Left lung (tissue), 10 donors: Measurements from ENCODE around the gene GDI1. TPM values are rescaled to one million over a fixed set of nuclear protein-coding genes. Genes with fewer than 3 reads are reported as not detected.
A peak's percentile ranks its signal among the peaks of the same experiment; 100 is the strongest.

ENCODE experiments used
- ATAC-seq: fragments of 200-7000 bp; cut with Tn5 transposase; one replicate; pipeline ENCODE4 v1.9.1; 2020; ENCODE audit warnings: moderate library complexity
- DNase-seq, 4 donors: peaks; one replicate each; pipeline ENCODE4 v3.0.0-alpha.2; 2013 to 2020
- H3K27ac ChIP-seq, 2 donors: fragments of 200-600 bp; sonication (generic) in 1 of 2; one replicate each; pipeline versions ENCODE4 v1.5.0 to v1.8.0; 2020 to 2021
- H3K27me3 ChIP-seq, 2 donors: fragments of 200-600 bp; sonication (generic) in 1 of 2; one replicate each; pipeline versions ENCODE4 v1.5.0 to v1.8.0; 2020 to 2021
- H3K36me3 ChIP-seq, 2 donors: fragments of 200-600 bp; sonication (generic) in 1 of 2; one replicate each; pipeline versions ENCODE4 v1.5.0 to v1.8.0; 2020 to 2021
- H3K4me1 ChIP-seq, 2 donors: fragments of 200-600 bp; one replicate each; pipeline ENCODE4 v1.8.0; 2021
- H3K4me3 ChIP-seq, 2 donors: fragments of 200-600 bp; sonication (generic) in 1 of 2; one replicate each; pipeline versions ENCODE4 v1.5.0 to v1.8.0; 2020 to 2021; ENCODE audit warnings: mild to moderate bottlenecking in 1 of 2
- H3K9me3 ChIP-seq, 2 donors: fragments of 200-600 bp; sonication (generic) in 1 of 2; one replicate each; pipeline versions ENCODE4 v1.5.0 to v1.8.0; 2020 to 2021
- CTCF ChIP-seq, 2 donors: fragments of 200-600 bp; sonication (generic) in 1 of 2; IDR thresholded peaks; one replicate each; pipeline versions ENCODE4 v1.5.0 to v1.8.0; 2021; ENCODE audit warnings: antibody characterized with exemption in 2 of 2
- intact Hi-C, 2 donors: fragments of 100-400 bp; cut with DNase I; formaldehyde crosslinking; loops; one replicate each; pipeline versions ENCODE4 v1.11.2 to v1.14.2; 2022
- polyA plus RNA-seq, 6 donors: library from polyadenylated mRNA; unstranded; fragments of 120-200 nt; gene quantifications; one replicate each; pipeline ENCODE4 v1.2.1, GENCODE V29; 2013; ENCODE audit not compliant: insufficient read length in 6 of 6
- total RNA-seq, 2 donors: library from RNA; stranded (reverse); fragmentation: NEBNext Ultra II Directional; extraction: Animal tissue kit (Norgen Biotek cat#: 25700); gene quantifications; one replicate each; pipeline ENCODE4 v1.2.1, GENCODE V29; 2021
- donor health status: DM: no; HTN: yes; CAD: no.
- donor health status: DM: no; HTN: no; CAD: no.

GDI1 gene
- total and polyA plus RNA-seq, 8 donors, result 107 to 163 (median 128) TPM

- peak; percentile 41 to 81 (median 50) for DNase-seq
- Histone ChIP-seq H3K27ac (no peak overlapping the region), H3K4me3 (peak overlapping the region; percentile 31 to 59), H3K27me3 (no peaks in the 10 kb centered on the region), H3K9me3 (no peaks in the 10 kb centered on the region), H3K4me1 (no peaks in the 10 kb centered on the region), H3K36me3 (peaks cover 0 to 18% of the 10 kb centered on the region in 2 donors)
- ATAC-seq, result peak; percentile 81
- no peak for TF ChIP-seq CTCF (IDR thresholded peaks at IDR 0.05)
- intact Hi-C loops, result no loop called here
Observed at GRCh38 chrX:154457491-154458115, 20.6 kb downstream of the GDI1 start.

- no peak for TF ChIP-seq CTCF (IDR thresholded peaks at IDR 0.05)
Observed at GRCh38 chrX:154458116-154458953, 21.4 kb downstream of the GDI1 start, which contains the start of gene PLXNA3. TSS of gene PLXNA3 (plus strand) at chrX:154458281. CDS start at chrX:154460184, 1,903 bp downstream.

GRCh38 chrX:154458954-154459778 is 22.2 kb downstream of the GDI1 start:
- peak; percentile 81 for ATAC-seq
- intact Hi-C loops, result no loop called here
- Histone ChIP-seq H3K4me3 (peak overlapping the region; percentile 41 to 59), H3K9me3 (no peaks in the 10 kb centered on the region), H3K4me1 (no peaks in the 10 kb centered on the region), H3K36me3 (peaks cover 0 to 14% of the 10 kb centered on the region in 2 donors), H3K27me3 (no peaks in the 10 kb centered on the region), H3K27ac (no peak overlapping the region)
- TF ChIP-seq CTCF (IDR thresholded peaks at IDR 0.05), result no peak
- DNase-seq, result no peak

More at GRCh38 chrX:154458116-154458953, 21.4 kb downstream of the GDI1 start, which contains the start of gene PLXNA3:
- H3K27me3 ChIP-seq, result no peaks in the 10 kb centered on the region
- DNase-seq (peak in 3 of 4 donors; percentile 40 to 83 (median 49)), ATAC-seq (peak; percentile 70)
- H3K4me3 ChIP-seq, result peak within 1 kb of the TSS; percentile 41 to 59
- no peak within 1 kb of the TSS for H3K27ac ChIP-seq
- H3K4me1 ChIP-seq, result no peaks in the 10 kb centered on the region
- no peaks in the 10 kb centered on the region for H3K9me3 ChIP-seq
- intact Hi-C loops, result no loop called here
- peaks cover 0 to 14% of the 10 kb centered on the region in 2 donors for H3K36me3 ChIP-seq

GRCh38 chrX:154459832-154460231 is 22.9 kb downstream of the GDI1 start:
- H3K36me3 ChIP-seq, result peaks cover 0 to 20% of the 10 kb centered on the region in 2 donors
- intact Hi-C loops, result no loop called here
- ATAC-seq (no peak), DNase-seq (no peak)
- H3K27ac ChIP-seq, result no peak overlapping the region
- no peaks in the 10 kb centered on the region for H3K27me3 ChIP-seq
- H3K9me3 ChIP-seq, result no peaks in the 10 kb centered on the region
- no peaks in the 10 kb centered on the region for H3K4me1 ChIP-seq
- peak overlapping the region in 1 of 2 donors; percentile 59 for H3K4me3 ChIP-seq
- TF ChIP-seq CTCF (IDR thresholded peaks at IDR 0.05), result no peak
